GM23248 (cell line): Measurements from ENCODE around the gene NDUFS1. TPM values are rescaled to one million over a fixed set of nuclear protein-coding genes. Genes with fewer than 3 reads are reported as not detected.
"Not testable (repeated sequence)": the region's sequence is repeated elsewhere in the genome, so short reads cannot be mapped to it uniquely, and the experiment has no call there.

Experiments used
- DNase-seq: peaks from one replicate; pipeline ENCODE4 v3.0.0-alpha.2; 2015
- H2AFZ ChIP-seq: fragments of 200-600 bp; sonication (generic); 2 replicates; pipeline ENCODE4 v1.6.1; 2016; ENCODE audit warnings: antibody characterized with exemption
- H3F3A ChIP-seq: fragments of 200-600 bp; sonication (generic); 2 replicates; pipeline ENCODE4 v1.6.1; 2016; ENCODE audit warnings: mild to moderate bottlenecking, antibody characterized with exemption, mixed run types; ENCODE audit not compliant: insufficient read depth
- H3K27ac ChIP-seq: fragments of 200-600 bp; sonication (generic); 2 replicates; pipeline ENCODE4 v1.5.1; 2016; ENCODE audit warnings: mild to moderate bottlenecking
- H3K27me3 ChIP-seq: fragments of 200-600 bp; sonication (generic); replicated peaks from 2 replicates; pipeline ENCODE4 v1.6.1; 2016; ENCODE audit warnings: mild to moderate bottlenecking; ENCODE audit not compliant: insufficient read depth
- H3K36me3 ChIP-seq: fragments of 200-600 bp; sonication (generic); 2 replicates; pipeline ENCODE4 v1.6.1; 2016; ENCODE audit warnings: low read depth, mild to moderate bottlenecking
- H3K4me1 ChIP-seq: fragments of 200-600 bp; sonication (generic); 2 replicates; pipeline ENCODE4 v1.6.1; 2016; ENCODE audit warnings: mild to moderate bottlenecking; ENCODE audit not compliant: insufficient read depth
- H3K4me2 ChIP-seq: fragments of 200-600 bp; sonication (generic); one replicate; pipeline ENCODE4 v1.6.1; 2016; ENCODE audit warnings: mild to moderate bottlenecking; ENCODE audit not compliant: unreplicated experiment
- H3K4me3 ChIP-seq: fragments of 200-600 bp; sonication (generic); 2 replicates; pipeline ENCODE4 v1.5.1; 2016; ENCODE audit warnings: mild to moderate bottlenecking
- H3K79me2 ChIP-seq: fragments of 200-600 bp; sonication (generic); 2 replicates; pipeline ENCODE4 v1.6.1; 2016; ENCODE audit warnings: mild to moderate bottlenecking; ENCODE audit not compliant: insufficient read depth
- H3K9ac ChIP-seq: fragments of 200-600 bp; sonication (generic); 2 replicates; pipeline ENCODE4 v1.6.1; 2016; ENCODE audit warnings: mild to moderate bottlenecking
- H3K9me2 ChIP-seq: fragments of 200-600 bp; sonication (generic); 2 replicates; pipeline ENCODE4 v1.6.1; 2016; ENCODE audit warnings: mixed run types, mild to moderate bottlenecking, moderate library complexity; ENCODE audit not compliant: insufficient read depth
- H3K9me3 ChIP-seq: fragments of 200-600 bp; sonication (generic); one replicate; pipeline ENCODE4 v1.6.1; 2017; ENCODE audit warnings: low read depth
- H4K20me1 ChIP-seq: fragments of 200-600 bp; sonication (generic); 2 replicates; pipeline ENCODE4 v1.6.0; 2016; ENCODE audit not compliant: insufficient read depth
- EZH2 ChIP-seq: fragments of 200-600 bp; sonication (generic); IDR thresholded peaks from 2 replicates; pipeline ENCODE4 v1.6.1; 2018; ENCODE audit warnings: antibody characterized with exemption, mild to moderate bottlenecking; ENCODE audit not compliant: insufficient read depth, poor library complexity, severe bottlenecking
- EZH2phosphoT487 ChIP-seq: fragments of 200-600 bp; sonication (generic); IDR thresholded peaks from 2 replicates; pipeline ENCODE4 v1.6.1; 2018; ENCODE audit warnings: antibody characterized with exemption, moderate library complexity, mild to moderate bottlenecking, low read depth; ENCODE audit not compliant: insufficient read depth
- WGBS, 2 experiments: methylation state at CpG; one replicate each; pipeline ENCODE4 v1.1.6; 2015 to 2017; ENCODE audit warnings: low lambda C conversion rate in 2 of 2, low coverage in 1 of 2; ENCODE audit errors: missing lambda C conversion rate in 2 of 2; 5-methylcytosine and 5-hydroxymethylcytosine counted together
- in situ Hi-C: fragments of 300-500 bp; cut with MboI; formaldehyde crosslinking; loops from 2 replicates; pipeline ENCODE4 v1.15.0; 2020
- polyA plus RNA-seq: library from polyadenylated mRNA; unstranded; fragments of >200 nt; fragmentation: Nextera tagmentation; extraction: Ambion mirVana; gene quantifications from 2 replicates; pipeline ENCODE4 v1.2.1, GENCODE V29; 2016
- total RNA-seq: library from RNA; depleted of rRNA; stranded (reverse); fragments of >200 nt; shearing (Covaris generic); gene quantifications from 2 replicates; pipeline ENCODE4 v1.2.3, GENCODE V29; 2014

NDUFS1 gene
- total and polyA plus RNA-seq, 2 experiments from 2014 or later: 52.0 to 77.0 TPM

- TF ChIP-seq EZH2 (no peak), EZH2phosphoT487 (no peak)
- H3K36me3 ChIP-seq: peaks cover 31% of the 10 kb centered on the region
- 51 to 52% methylated on average over 2 of the region's 2 CpGs for WGBS, 2 experiments
Observed at GRCh38 chr2:206164261-206164862, 5.1 kb upstream of the NDUFS1 start.

GRCh38 chr2:206163251-206163880 lies 4.1 kb upstream of the NDUFS1 start:
- no peak for TF ChIP-seq EZH2phosphoT487
- TF ChIP-seq EZH2: no peak
- in situ Hi-C loops: loop anchor here (10.0 kb wide), 1 partner anchor 101 kb away; no protein-coding TSS in a partner anchor
- peak overlapping the region; percentile 19; the same call in 1 of the 2 replicates for H3K9ac ChIP-seq
- H3K4me2 ChIP-seq: no peak overlapping the region
- no peaks in the 10 kb centered on the region for H3K9me3 ChIP-seq
- peak; percentile 11 for DNase-seq
- H3K9me2 ChIP-seq: no peaks in the 10 kb centered on the region
- H3K36me3 ChIP-seq: peaks cover 31% of the 10 kb centered on the region
- H3K27ac ChIP-seq: peak overlapping the region; percentile 5; the same call in 1 of the 2 replicates
- peaks cover 34% of the 10 kb centered on the region for H3F3A ChIP-seq
- no peaks in the 10 kb centered on the region for H4K20me1 ChIP-seq
- no peak overlapping the region for H3K4me3 ChIP-seq
- 69 to 75% methylated on average over 3 of the region's 3 CpGs for WGBS, 2 experiments
- H2AFZ ChIP-seq: no peak overlapping the region
- H3K4me1 ChIP-seq: peaks cover 16% of the 10 kb centered on the region
- H3K27me3 ChIP-seq: no peaks in the 10 kb centered on the region
- H3K79me2 ChIP-seq: peaks cover 56% of the 10 kb centered on the region

More at GRCh38 chr2:206164261-206164862, 5.1 kb upstream of the NDUFS1 start:
- in situ Hi-C loops: loop anchor here (10.0 kb wide), 1 partner anchor 100 kb away; no protein-coding TSS in a partner anchor
- H3K4me2 ChIP-seq: no peak overlapping the region
- no peaks in the 10 kb centered on the region for H3K9me3 ChIP-seq
- H3K27ac ChIP-seq: no peak overlapping the region
- H3K4me3 ChIP-seq: no peak overlapping the region
- no peaks in the 10 kb centered on the region for H3K27me3 ChIP-seq
- H3K9me2 ChIP-seq: no peaks in the 10 kb centered on the region
- H3K79me2 ChIP-seq: peaks cover 47% of the 10 kb centered on the region
- H4K20me1 ChIP-seq: no peaks in the 10 kb centered on the region
- peaks cover 28% of the 10 kb centered on the region for H3F3A ChIP-seq
- peak; percentile 52 for DNase-seq
- no peak overlapping the region for H2AFZ ChIP-seq
- peaks cover 16% of the 10 kb centered on the region for H3K4me1 ChIP-seq
- H3K9ac ChIP-seq: no peak overlapping the region

GRCh38 chr2:206162401-206162800 lies 3.2 kb upstream of the NDUFS1 start:
- in situ Hi-C loops: loop anchor here (10.0 kb wide), 1 partner anchor 102 kb away; no protein-coding TSS in a partner anchor

GRCh38 chr2:206160807-206161179 lies 1.5 kb upstream of the NDUFS1 start:
- TF ChIP-seq EZH2phosphoT487 (no peak), EZH2 (no peak)
- peaks cover 34% of the 10 kb centered on the region for H3K36me3 ChIP-seq
- peak overlapping the region; percentile 95 for H3K4me2 ChIP-seq
- peaks cover 34% of the 10 kb centered on the region for H3F3A ChIP-seq
- H3K4me3 ChIP-seq: peak overlapping the region; percentile 96
- no peaks in the 10 kb centered on the region for H3K9me3 ChIP-seq
- in situ Hi-C loops: loop anchor here (10.0 kb wide), 1 partner anchor 104 kb away; no protein-coding TSS in a partner anchor
- 62 to 69% methylated on average over 2 of the region's 2 CpGs for WGBS, 2 experiments
- H3K27me3 ChIP-seq: no peaks in the 10 kb centered on the region
- DNase-seq: peak; percentile 6
- peaks cover 21% of the 10 kb centered on the region for H3K4me1 ChIP-seq
- no peaks in the 10 kb centered on the region for H3K9me2 ChIP-seq
- no peak overlapping the region for H2AFZ ChIP-seq
- H3K9ac ChIP-seq: peak overlapping the region; percentile 95
- peaks cover 81% of the 10 kb centered on the region for H3K79me2 ChIP-seq
- H4K20me1 ChIP-seq: no peaks in the 10 kb centered on the region
- H3K27ac ChIP-seq: peak overlapping the region; percentile 92

More at GRCh38 chr2:206162401-206162800, 3.2 kb upstream of the NDUFS1 start:
- H3F3A ChIP-seq: peaks cover 34% of the 10 kb centered on the region
- not testable (repeated sequence) for H3K9me2 ChIP-seq, H3K27ac ChIP-seq, H3K9me3 ChIP-seq, H2AFZ ChIP-seq, H4K20me1 ChIP-seq, H3K27me3 ChIP-seq
- peak overlapping the region; percentile 7; the same call in 1 of the 2 replicates for H3K4me3 ChIP-seq
- WGBS, 2 experiments: 89 to 91% methylated on average over 4 of the region's 4 CpGs
- H3K79me2 ChIP-seq: peaks cover 65% of the 10 kb centered on the region
- DNase-seq: peak; percentile 13
- H3K4me1 ChIP-seq: peaks cover 17% of the 10 kb centered on the region
- H3K9ac ChIP-seq: 0 out of 2 replicates have a peak overlapping the region, but pooled peaks have one; percentile 19
- peaks cover 31% of the 10 kb centered on the region for H3K36me3 ChIP-seq
- peak overlapping the region; percentile 25 for H3K4me2 ChIP-seq
